Keratinocyte (primary cell): Measurements from ENCODE around the gene KCNG2. TPM values are rescaled to one million over a fixed set of nuclear protein-coding genes. Genes with fewer than 3 reads are reported as not detected.

Experiments
- DNase-seq: peaks from one replicate; pipeline ENCODE4 v3.0.0-alpha.2; 2011; ENCODE audit warnings: low read depth, missing footprints, low spot score
- FAIRE-seq: peaks from 2 replicates; lab custom pipeline; 2011; peaks lifted over from hg19 to GRCh38; lab: Jason Lieb, UNC
- H2AFZ ChIP-seq: 2 replicates; pipeline ENCODE4 v1.6.0; 2012; ENCODE audit warnings: low read length, control low read depth, inconsistent platforms; ENCODE audit not compliant: control insufficient read depth
- H3K27ac ChIP-seq: 2 replicates; pipeline ENCODE4 v1.5.1; 2011; ENCODE audit warnings: low read length; ENCODE audit not compliant: control insufficient read depth, insufficient read depth
- H3K27me3 ChIP-seq: 3 replicates; pipeline ENCODE4 v1.6.0; 2011; ENCODE audit warnings: low read length; ENCODE audit not compliant: control insufficient read depth, insufficient read depth; ENCODE audit errors: extremely low read depth
- H3K36me3 ChIP-seq, 2 experiments: 2 replicates in 1 of 2; 3 replicates in 1 of 2; pipeline ENCODE4 v1.5.1; 2011; ENCODE audit warnings: low read length in 2 of 2, mild to moderate bottlenecking in 1 of 2; ENCODE audit not compliant: control insufficient read depth in 2 of 2, insufficient read depth in 2 of 2; ENCODE audit errors: extremely low read depth in 1 of 2
- H3K4me1 ChIP-seq: 3 replicates; pipeline ENCODE4 v1.5.1; 2011; ENCODE audit warnings: low read length; ENCODE audit not compliant: control insufficient read depth, insufficient read depth; ENCODE audit errors: extremely low read depth
- H3K4me2 ChIP-seq: 3 replicates; pipeline ENCODE4 v1.6.0; 2011; ENCODE audit warnings: low read depth, low read length; ENCODE audit not compliant: control insufficient read depth, insufficient read depth; ENCODE audit errors: extremely low read depth
- H3K4me3 ChIP-seq, 3 experiments: fragments of 200-600 bp in 1 of 3; sonication (generic) in 1 of 3; 2 replicates in 2 of 3; 3 replicates in 1 of 3; pipeline ENCODE4 v1.5.1; 2011 to 2016; ENCODE audit warnings: low read length in 3 of 3, mild to moderate bottlenecking in 3 of 3, control low read depth in 2 of 3, inconsistent platforms in 1 of 3, low read depth in 1 of 3, mixed read lengths in 1 of 3, mixed run types in 1 of 3, moderate library complexity in 1 of 3; ENCODE audit not compliant: control insufficient read depth in 2 of 3, insufficient read depth in 2 of 3; ENCODE audit errors: extremely low read depth in 1 of 3
- H3K79me2 ChIP-seq: 2 replicates; pipeline ENCODE4 v1.6.0; 2012; ENCODE audit warnings: low read length; ENCODE audit not compliant: control insufficient read depth, insufficient read depth
- H3K9ac ChIP-seq: 3 replicates; pipeline ENCODE4 v1.6.0; 2011; ENCODE audit warnings: low read length; ENCODE audit not compliant: control insufficient read depth, insufficient read depth; ENCODE audit errors: extremely low read depth
- H3K9me1 ChIP-seq: 3 replicates; pipeline ENCODE4 v1.6.0; 2011; ENCODE audit warnings: low read length; ENCODE audit not compliant: control insufficient read depth, insufficient read depth; ENCODE audit errors: extremely low read depth
- H3K9me3 ChIP-seq: 2 replicates; pipeline ENCODE4 v1.5.1; 2012; ENCODE audit warnings: low read depth, low read length; ENCODE audit not compliant: control insufficient read depth
- H4K20me1 ChIP-seq: 3 replicates; pipeline ENCODE4 v1.6.0; 2011; ENCODE audit warnings: low read length; ENCODE audit not compliant: control insufficient read depth, insufficient read depth; ENCODE audit errors: extremely low read depth
- EZH2 ChIP-seq: IDR thresholded peaks from one replicate; pipeline ENCODE4 v1.6.1; 2012; ENCODE audit warnings: inconsistent platforms, mild to moderate bottlenecking, low read length, moderate library complexity
- dilution Hi-C: fragments of 300-500 bp; cut with MboI; formaldehyde crosslinking; loops from one replicate; pipeline ENCODE4 v1.7.0; 2020; ENCODE audit warnings: low sequenced_read_pairs; ENCODE audit not compliant: extremely low pct_ligation_motif_present
- polyA plus RNA-seq, 5 experiments: library from polyadenylated mRNA; depleted of rRNA in 3 of 5; stranded (reverse) in 3 of 5; stranded (forward) in 1 of 5; unstranded in 1 of 5; fragments of >200 nt; gene quantifications; 1 replicate in 1 of 5; 2 replicates in 3 of 5; 3 replicates in 1 of 5; pipeline versions ENCODE4 v1.2.1 to v1.2.3, GENCODE V29; 2011 to 2012; ENCODE audit warnings: missing spikeins in 2 of 5, low read depth in 1 of 5, low replicate concordance in 1 of 5
- TF ChIP-seq, protein P1 (sequence below), 3 experiments: IDR thresholded peaks in 1 of 3; conservative IDR thresholded peaks in 1 of 3; optimal IDR thresholded peaks in 1 of 3; 2 replicates in 2 of 3; 3 replicates in 1 of 3; pipeline versions ENCODE3 to v1.5.1; 2011; ENCODE audit warnings: low read length in 3 of 3, mild to moderate bottlenecking in 3 of 3, moderate library complexity in 2 of 3, control low read depth in 1 of 3, inconsistent platforms in 1 of 3; ENCODE audit not compliant: insufficient read depth in 2 of 3; ENCODE audit errors: extremely low read depth in 1 of 3

Gene KCNG2
- polyA plus RNA-seq, 1 donor (not counting 4 experiments of a cell fraction or from before 2014, with no cell fraction given) = not detected

DNA sequence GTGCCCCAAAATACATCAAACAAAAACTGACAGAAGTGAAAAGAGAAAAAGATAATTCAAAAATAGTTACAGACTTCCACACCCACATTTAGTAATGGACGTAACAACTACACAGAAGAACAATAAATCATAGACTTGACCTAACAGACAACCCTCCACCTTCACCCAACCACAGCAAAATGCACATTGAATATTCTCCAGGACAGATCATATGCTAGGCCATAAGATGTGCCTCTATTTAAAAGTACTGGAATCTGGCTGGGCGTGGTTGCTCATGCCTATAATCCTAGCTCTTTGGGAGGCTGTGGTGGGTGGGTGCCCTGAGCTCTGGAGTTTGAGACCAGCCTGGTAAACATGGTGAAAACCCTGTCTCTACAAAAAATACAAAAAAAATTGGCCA is 133.7 kb downstream of the KCNG2 start:
- Histone ChIP-seq H3K79me2 (peaks cover 75% of the 10 kb centered on the region), H3K27ac (no peak overlapping the region), H3K9me3 (peaks cover 15% of the 10 kb centered on the region), H3K4me1 (no peaks in the 10 kb centered on the region), H3K4me3 (no peak overlapping the region), H3K27me3 (no peaks in the 10 kb centered on the region), H3K9ac (no peak overlapping the region), H3K9me1 (no peaks in the 10 kb centered on the region), H2AFZ (no peak overlapping the region), H3K36me3 (peaks cover 22 to 26% of the 10 kb centered on the region in 2 experiments), H3K4me2 (no peak overlapping the region), H4K20me1 (no peaks in the 10 kb centered on the region)
- no peak for TF ChIP-seq EZH2
- TF ChIP-seq, protein P1, sequence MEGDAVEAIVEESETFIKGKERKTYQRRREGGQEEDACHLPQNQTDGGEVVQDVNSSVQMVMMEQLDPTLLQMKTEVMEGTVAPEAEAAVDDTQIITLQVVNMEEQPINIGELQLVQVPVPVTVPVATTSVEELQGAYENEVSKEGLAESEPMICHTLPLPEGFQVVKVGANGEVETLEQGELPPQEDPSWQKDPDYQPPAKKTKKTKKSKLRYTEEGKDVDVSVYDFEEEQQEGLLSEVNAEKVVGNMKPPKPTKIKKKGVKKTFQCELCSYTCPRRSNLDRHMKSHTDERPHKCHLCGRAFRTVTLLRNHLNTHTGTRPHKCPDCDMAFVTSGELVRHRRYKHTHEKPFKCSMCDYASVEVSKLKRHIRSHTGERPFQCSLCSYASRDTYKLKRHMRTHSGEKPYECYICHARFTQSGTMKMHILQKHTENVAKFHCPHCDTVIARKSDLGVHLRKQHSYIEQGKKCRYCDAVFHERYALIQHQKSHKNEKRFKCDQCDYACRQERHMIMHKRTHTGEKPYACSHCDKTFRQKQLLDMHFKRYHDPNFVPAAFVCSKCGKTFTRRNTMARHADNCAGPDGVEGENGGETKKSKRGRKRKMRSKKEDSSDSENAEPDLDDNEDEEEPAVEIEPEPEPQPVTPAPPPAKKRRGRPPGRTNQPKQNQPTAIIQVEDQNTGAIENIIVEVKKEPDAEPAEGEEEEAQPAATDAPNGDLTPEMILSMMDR (optimal IDR thresholded peaks at IDR 0.05 in 1 of 3, IDR thresholded peaks at IDR 0.05 in 1 of 3, conservative IDR thresholded peaks at IDR 0.05 in 1 of 3; ENCODE audit: extremely low read depth in 1 of 3, insufficient read depth in 2 of 3, low read length in 3 of 3) = no peak
- FAIRE-seq (no peak), DNase-seq (no peak)
- dilution Hi-C loops = no loop called here

GRCh38 chr18:79932907-79933306 is 135.2 kb downstream of the KCNG2 start:
- peaks cover 15% of the 10 kb centered on the region for H3K9me3 ChIP-seq
- H3K9me1 ChIP-seq = no peaks in the 10 kb centered on the region
- H3K27ac ChIP-seq = no peak overlapping the region
- no peaks in the 10 kb centered on the region for H3K4me1 ChIP-seq
- H3K79me2 ChIP-seq = peaks cover 81% of the 10 kb centered on the region
- H4K20me1 ChIP-seq = no peaks in the 10 kb centered on the region
- H3K9ac ChIP-seq = no peak overlapping the region
- DNase-seq (no peak), FAIRE-seq (no peak)
- TF ChIP-seq EZH2 = no peak
- TF ChIP-seq, protein P1 (optimal IDR thresholded peaks at IDR 0.05 in 1 of 3, IDR thresholded peaks at IDR 0.05 in 1 of 3, conservative IDR thresholded peaks at IDR 0.05 in 1 of 3; ENCODE audit: extremely low read depth in 1 of 3, insufficient read depth in 2 of 3, low read length in 3 of 3) = no peak
- H3K27me3 ChIP-seq = no peaks in the 10 kb centered on the region
- H3K4me2 ChIP-seq = no peak overlapping the region
- dilution Hi-C loops = no loop called here
- H3K4me3 ChIP-seq = no peak overlapping the region
- H2AFZ ChIP-seq = no peak overlapping the region
- H3K36me3 ChIP-seq = peaks cover 23 to 26% of the 10 kb centered on the region in 2 experiments
